22Rv1 (cell line): ENCODE measurements around the gene FKBP2.

Source experiments
- H3K27ac ChIP-seq: fragments of 450-650 bp; 2 replicates; pipeline ENCODE4 v1.5.1; 2017
- CTCF ChIP-seq: fragments of 450-650 bp; IDR thresholded peaks from 2 replicates; pipeline ENCODE4 v1.5.1; 2017; ENCODE audit warnings: mild to moderate bottlenecking
- ZFX ChIP-seq: fragments of 450-650 bp; IDR thresholded peaks from 2 replicates; pipeline ENCODE4 v1.6.1; 2017; ENCODE audit warnings: antibody characterized with exemption, borderline replicate concordance

Gene FKBP2

GRCh38 chr11:64290352-64291261 lies 49.7 kb downstream of the FKBP2 start:
- no peak overlapping the region for H3K27ac ChIP-seq
- TF ChIP-seq CTCF, result no peak
- no peak for TF ChIP-seq ZFX

DNA sequence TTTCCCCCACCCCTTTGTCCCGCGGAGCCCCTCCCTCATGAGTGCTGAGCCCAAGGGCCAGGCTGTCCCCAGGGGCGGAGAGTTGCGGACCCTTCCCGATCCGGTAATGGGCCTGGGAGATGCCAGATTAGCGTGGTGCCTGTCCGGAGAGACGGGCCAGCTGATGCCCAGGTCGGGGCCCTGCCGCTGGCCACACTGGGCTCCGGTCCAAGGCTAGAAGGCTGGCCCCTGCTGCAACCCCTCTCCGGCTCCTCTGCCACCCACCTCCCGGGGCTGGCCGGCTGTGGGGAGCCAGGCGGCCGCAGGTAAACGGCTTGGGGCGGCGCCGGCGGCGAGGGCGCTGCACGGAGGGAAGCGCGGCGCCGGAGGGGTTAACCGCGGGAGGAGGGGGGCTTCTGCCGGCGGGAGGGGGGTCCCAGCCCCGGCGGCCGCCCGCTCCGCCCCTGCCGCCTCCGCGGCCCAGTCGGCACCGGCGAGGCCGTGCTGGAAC lies 50.4 kb downstream of the FKBP2 start, which contains the start of gene KCNK4:
Gene KCNK4, plus strand, starts transcription at position 41 of the 490 bp plus-strand sequence. CDS start 1,717 bp downstream, outside the sequence.
- TF ChIP-seq CTCF (no peak), ZFX (no peak)

GRCh38 chr11:64291752-64292459 lies 51.0 kb downstream of the FKBP2 start:
- no peak for TF ChIP-seq CTCF
- no peak for TF ChIP-seq ZFX
- no peak overlapping the region for H3K27ac ChIP-seq

More for the DNA sequence above, 50.4 kb downstream of the FKBP2 start, which contains the start of gene KCNK4:
- H3K27ac ChIP-seq, result no peak within 1 kb of the TSS

GRCh38 chr11:64292460-64293254 lies 51.8 kb downstream of the FKBP2 start:
- TF ChIP-seq CTCF (no peak), ZFX (no peak)

More at GRCh38 chr11:64292460-64293254, 51.8 kb downstream of the FKBP2 start:
- no peak overlapping the region for H3K27ac ChIP-seq
